Heart left ventricle (tissue), 13 donors: ENCODE data around the gene SORL1.

ENCODE experiments used
- POLR2A ChIP-seq, 2 donors: fragments of 450-650 bp; IDR thresholded peaks; one replicate each; pipeline ENCODE4 v1.6.1; 2017; ENCODE audit warnings: antibody characterized with exemption in 2 of 2, mild to moderate bottlenecking in 2 of 2, moderate library complexity in 2 of 2
- TF ChIP-seq, protein P1 (sequence below), 12 donors: fragments of 200-600 bp; sonication (generic) in 4 of 12; IDR thresholded peaks; one replicate each; pipeline versions ENCODE4 v1.5.0 to v1.8.0; 2018 to 2022; ENCODE audit warnings: antibody characterized with exemption in 12 of 12, mild to moderate bottlenecking in 5 of 12
- donor health status: ischemic (EF 13 %, LVEDD 7.1; RV severe dilation, severe dysfunction).
- donor health status: DM: no; HTN: yes; CAD: no.
- donor health status: DM: no; HTN: no; CAD: no.
- donor health status: ischemic (EF 25% LVEDD 6.9; RV normal size, moderate dysfunction).
- donor health status: ischemic (EF 25% LVEDD 5.7; RV mildly dilated, moderate dysfunction).
- donor health status: ischemic (EF 35%, LVEDD 5.7; RV mildly dilated, moderate dysfunction).
- donor health status: nonischemic (EF 11% LVEDD 7.7; RV severe dilation, severe dysfunction).
- donor health status: DM: yes; HTN: yes; CAD: no.
- donor health status: PGD.
- donor health status: ischemic (EF 29% LVEDD 5.4; RV normal size, mild dysfunction).
- donor health status: nonischemic (EF 23%, LVEDD 6.1; RV moderate dilation, normal function).

DNA sequence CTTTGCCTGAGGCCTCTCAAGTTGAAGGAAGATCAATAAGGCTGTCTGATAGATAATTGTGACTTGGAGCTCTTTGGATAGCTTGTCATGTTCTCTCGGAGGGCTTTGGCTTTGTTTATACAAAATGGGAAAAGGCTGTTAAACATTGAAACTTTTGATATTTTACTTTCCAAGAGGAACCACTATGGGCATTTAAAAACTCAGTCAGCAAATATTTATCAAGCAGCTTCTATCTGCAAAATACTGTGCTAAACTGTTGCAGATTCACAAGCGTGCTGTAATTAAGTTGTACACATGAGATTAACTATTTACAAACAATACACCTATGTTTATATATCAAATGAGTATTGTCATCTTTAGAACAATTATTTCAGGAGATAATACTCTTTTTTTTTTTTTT is 34.5 kb upstream of the SORL1 start:
- TF ChIP-seq, protein P1, sequence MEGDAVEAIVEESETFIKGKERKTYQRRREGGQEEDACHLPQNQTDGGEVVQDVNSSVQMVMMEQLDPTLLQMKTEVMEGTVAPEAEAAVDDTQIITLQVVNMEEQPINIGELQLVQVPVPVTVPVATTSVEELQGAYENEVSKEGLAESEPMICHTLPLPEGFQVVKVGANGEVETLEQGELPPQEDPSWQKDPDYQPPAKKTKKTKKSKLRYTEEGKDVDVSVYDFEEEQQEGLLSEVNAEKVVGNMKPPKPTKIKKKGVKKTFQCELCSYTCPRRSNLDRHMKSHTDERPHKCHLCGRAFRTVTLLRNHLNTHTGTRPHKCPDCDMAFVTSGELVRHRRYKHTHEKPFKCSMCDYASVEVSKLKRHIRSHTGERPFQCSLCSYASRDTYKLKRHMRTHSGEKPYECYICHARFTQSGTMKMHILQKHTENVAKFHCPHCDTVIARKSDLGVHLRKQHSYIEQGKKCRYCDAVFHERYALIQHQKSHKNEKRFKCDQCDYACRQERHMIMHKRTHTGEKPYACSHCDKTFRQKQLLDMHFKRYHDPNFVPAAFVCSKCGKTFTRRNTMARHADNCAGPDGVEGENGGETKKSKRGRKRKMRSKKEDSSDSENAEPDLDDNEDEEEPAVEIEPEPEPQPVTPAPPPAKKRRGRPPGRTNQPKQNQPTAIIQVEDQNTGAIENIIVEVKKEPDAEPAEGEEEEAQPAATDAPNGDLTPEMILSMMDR (IDR thresholded peaks at IDR 0.05): no peak
- no peak for TF ChIP-seq POLR2A (IDR thresholded peaks at IDR 0.05)
